Stimulated activated CD8-positive, alpha-beta memory T cell treated with anti-CD3 and anti-CD28 coated beads, Interleukin-7, amount 100 ng/mL, for 48 hours (primary cell): ENCODE results near the gene PTPRN2.
"Not testable (repeated sequence)": the region's sequence is repeated elsewhere in the genome, so short reads cannot be mapped to it uniquely, and the experiment has no call there.

ENCODE experiments used
- DNase-seq, 2 donors: peaks; one replicate each; pipeline ENCODE4 v3.0.0-alpha.2; 2020; ENCODE audit warnings: low read depth in 1 of 2; ENCODE audit errors: extremely low read depth in 1 of 2

Gene PTPRN2

DNA sequence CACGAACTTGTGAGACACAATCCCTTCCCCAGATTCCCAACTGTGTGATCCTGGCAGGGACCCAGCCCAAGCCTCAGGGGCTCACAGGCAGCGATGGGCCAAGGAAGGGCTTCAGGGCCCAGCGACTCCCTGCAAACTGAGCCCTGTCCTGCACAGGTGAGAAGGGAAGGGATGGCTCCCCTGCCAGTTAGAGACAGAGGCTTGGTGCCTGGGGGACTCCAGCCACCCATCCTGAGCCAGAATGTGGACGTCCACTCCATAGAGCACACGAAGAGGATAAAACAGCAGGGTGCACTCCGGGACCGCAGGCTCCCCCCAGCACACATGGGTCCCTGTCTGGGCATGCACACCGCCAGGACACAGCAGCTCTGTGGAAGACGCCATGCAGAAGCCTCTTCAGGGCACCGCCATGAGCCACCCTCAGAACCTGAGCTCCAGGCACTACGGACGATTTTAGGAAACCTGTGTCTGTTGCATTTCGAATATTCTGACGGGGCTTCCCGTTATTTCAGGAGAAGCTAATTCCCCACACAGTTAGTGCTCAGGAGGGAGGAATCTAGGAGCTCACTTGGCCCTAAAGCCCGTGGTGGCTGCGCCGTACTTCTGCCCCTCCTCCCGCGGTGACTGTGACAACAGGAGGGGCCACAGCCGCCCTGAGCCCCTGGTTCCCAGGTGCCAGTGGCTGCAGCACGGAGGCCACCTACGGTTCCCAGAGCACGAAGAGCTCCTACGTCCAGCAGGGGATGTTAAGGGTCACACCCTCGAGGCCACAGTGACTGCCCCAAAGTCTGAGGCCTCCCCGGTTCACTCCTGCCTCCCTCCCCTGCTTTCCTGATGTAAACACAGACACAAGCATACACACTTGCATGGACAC, 326.0 kb downstream of the PTPRN2 start:
- no peak for DNase-seq

DNA sequence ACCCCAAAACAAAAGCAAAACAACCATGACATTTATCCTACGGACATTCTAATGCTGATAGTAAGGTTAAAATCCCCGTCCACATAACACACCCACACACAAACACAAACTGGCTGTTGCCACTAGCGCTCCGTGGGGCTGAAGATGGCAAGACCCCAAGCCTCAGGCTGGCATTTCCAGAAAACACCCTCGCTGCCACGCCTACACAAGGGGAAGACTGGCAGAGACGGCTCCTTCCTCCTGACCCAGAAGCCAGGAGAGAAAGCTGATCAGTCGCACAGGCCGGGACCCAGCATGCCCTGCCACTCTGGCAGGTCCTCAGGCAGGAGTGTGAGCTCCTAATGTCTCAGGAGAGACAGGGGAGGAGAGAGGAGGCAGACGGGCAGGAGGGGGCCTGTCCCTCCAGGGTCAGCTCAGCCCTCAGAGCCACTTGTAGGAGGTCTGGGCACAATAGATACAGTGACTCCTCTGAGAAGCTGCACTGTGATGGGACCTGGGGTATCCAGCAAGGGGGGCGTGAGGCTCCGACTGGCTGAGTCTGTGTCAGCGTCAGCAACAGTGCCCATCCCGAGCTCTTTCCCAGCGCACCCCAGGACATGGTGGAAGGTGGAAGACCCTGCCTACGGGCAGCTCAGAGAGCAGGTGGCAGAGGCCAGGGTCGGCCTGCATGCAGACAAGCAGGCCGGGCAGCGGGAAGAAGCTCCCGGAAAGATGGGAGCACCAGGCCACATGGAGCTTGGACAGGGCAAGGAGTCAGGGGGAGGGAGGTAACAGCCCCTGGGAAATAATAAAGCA, 326.9 kb downstream of the PTPRN2 start:
- no peak for DNase-seq

- no peak for DNase-seq
Measured at GRCh38 chr7:158259671-158260418, 327.8 kb downstream of the PTPRN2 start.

- no peak for DNase-seq
Measured at GRCh38 chr7:158259141-158259540, 328.5 kb downstream of the PTPRN2 start.

DNA sequence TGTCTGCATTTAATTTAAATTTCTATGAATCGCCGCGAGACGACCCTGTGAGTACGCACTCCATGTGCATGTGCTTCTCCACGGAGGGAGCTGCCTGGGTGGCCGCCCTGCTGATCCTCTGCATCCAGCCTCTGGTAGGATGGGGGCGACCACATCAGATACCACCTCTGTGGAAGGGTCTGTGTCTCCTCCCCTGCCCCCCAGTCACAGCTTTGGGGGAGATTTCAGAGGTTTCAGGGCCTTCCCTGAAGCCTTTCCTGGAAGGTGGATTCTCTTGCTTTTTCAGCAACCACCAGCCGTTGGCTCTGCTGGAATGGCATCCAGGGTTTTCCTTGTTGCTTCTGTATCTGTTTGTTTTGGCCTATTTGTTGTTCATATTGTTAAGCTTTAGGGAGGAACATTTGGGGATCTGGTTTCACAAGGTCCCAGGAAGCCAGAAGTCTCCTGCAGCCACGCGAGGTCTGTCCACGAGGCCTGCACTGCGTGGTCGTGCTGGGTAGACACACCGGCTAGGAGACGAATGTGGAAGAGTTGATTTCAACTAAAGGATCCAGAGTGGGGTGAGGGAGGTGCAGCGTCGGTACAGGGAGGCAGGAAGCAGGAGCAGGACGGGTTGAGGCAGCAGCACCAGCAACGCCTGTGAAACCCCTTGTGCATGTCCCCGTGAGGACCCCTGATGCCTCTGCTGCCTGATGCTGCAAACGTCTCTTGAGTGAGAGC, 329.1 kb downstream of the PTPRN2 start:
- no peak for DNase-seq

DNA sequence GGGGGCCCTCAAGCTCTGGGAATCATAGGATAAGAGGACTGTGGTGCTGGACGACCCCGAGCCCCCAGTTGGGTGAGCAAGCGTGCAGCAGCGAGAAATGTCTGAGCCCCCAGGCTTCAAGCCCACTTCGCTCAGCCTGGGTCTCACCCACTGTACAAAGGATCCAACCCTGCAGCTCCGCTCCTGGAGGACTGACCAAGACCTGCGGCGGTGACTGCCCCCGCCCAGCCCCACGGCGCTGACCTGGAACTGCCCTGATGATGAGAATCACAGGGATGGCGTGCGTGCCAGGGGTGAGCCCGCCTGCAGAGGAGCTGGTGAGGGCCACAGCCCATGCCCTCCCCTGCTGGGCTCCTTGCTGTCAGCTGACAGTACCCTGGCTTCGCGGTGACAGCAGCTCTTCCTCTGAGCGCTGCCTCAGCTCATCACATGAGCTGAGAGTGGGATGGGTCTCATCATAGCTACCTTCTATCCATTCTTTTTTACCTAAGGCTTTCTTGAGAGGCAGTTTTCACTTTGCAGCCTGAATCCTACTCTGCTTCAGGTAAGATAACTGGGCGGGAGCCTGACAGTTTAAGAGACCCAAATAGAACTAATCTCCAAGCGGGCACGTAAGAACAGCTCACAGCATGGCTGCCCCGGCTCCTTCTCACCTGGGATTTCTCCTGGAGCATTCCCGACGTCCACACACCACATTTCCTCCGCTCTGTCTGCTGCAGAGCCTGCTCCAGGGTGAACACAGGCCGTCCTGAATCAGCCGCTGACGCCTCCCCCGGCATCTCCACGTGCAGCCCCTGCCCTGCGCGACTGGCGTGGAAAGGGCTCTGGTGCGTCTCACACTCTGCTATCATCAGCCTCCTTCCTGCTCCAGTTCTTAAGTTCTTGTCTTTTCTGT, 329.9 kb downstream of the PTPRN2 start:
- no peak for DNase-seq

DNA sequence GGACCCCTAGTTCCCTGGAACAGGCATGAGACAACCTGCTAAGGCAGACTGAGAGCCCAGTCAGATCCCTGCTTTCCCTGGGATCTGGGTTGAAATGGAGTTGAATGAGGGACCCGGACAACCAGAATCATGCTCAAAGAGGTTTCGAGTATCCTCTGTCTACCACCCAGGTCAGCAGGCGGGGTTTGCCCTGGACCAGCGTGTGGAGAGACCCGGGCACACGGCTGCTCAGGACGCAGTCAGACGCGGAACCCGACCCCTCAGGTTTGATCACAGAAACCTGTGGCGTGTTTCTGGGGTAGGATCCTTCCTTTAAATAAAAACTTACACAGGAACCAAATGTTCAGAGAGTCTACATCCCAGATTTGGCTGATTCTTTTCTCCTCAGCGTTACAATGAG, 330.6 kb downstream of the PTPRN2 start:
- DNase-seq = no peak

- no peak for DNase-seq
Measured at GRCh38 chr7:158256091-158256816, 331.4 kb downstream of the PTPRN2 start.

- no peak for DNase-seq
Measured at GRCh38 chr7:158255558-158255957, 332.1 kb downstream of the PTPRN2 start.

DNA sequence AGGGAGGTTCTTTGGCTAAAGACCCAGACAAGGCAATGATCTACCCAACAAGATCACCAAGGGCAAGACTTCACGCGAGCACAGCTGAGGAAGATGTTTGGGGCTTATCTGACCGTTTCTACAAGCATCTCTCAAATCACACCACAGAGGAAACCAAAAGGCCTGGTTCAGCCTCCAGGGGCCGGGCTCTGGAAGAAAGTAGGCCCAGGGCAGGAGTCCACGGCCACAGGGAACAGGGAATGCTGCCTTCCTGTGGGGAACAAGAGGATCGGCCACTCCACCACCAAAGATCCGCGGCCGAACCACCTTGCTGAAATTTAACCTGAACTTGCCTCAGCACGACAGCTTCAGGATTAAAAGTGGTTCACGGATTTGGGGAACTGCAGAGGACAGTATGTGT, 332.5 kb downstream of the PTPRN2 start:
- DNase-seq = no peak

- DNase-seq = not testable (repeated sequence)
Measured at GRCh38 chr7:158253670-158254045, 334.0 kb downstream of the PTPRN2 start.

DNA sequence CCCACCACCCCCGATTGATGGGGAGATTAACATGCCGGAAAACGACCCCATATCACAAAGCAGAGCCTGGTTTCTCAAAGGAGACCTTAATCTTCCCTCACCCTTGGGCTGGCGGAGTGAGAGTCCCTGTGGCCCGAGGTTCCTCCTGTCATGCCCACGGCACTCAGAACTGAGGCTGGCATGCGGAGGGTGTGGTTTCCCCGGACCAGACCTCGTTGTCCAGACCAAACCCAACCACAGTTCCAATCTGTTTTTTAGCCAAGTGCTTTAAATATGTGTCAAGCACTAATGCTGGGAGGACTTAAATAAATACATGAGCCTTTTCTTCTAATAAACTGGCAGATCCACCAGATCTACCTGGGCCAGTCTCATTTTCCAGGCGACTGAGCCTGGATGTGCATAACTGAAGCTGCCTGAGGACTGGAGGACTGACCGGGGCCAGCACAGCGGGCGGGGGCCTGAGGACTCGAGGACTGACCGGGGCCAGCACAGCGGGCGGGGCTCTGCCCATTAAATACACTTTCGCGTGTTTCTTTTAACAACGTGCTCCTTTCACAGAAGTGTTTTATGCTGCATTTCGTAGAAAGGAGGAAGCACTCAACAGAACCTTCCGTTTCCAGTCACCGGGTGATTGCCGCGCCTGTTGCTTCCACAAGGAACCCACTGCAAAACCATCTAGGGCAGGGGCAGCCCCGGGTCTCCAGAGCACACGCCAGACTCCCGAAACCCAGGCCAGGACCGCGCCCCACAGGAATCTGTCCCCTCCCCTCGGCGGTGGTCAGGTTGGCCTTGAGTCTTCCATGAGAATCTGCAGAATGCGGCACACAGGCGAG, 334.6 kb downstream of the PTPRN2 start:
- DNase-seq = no peak

DNA sequence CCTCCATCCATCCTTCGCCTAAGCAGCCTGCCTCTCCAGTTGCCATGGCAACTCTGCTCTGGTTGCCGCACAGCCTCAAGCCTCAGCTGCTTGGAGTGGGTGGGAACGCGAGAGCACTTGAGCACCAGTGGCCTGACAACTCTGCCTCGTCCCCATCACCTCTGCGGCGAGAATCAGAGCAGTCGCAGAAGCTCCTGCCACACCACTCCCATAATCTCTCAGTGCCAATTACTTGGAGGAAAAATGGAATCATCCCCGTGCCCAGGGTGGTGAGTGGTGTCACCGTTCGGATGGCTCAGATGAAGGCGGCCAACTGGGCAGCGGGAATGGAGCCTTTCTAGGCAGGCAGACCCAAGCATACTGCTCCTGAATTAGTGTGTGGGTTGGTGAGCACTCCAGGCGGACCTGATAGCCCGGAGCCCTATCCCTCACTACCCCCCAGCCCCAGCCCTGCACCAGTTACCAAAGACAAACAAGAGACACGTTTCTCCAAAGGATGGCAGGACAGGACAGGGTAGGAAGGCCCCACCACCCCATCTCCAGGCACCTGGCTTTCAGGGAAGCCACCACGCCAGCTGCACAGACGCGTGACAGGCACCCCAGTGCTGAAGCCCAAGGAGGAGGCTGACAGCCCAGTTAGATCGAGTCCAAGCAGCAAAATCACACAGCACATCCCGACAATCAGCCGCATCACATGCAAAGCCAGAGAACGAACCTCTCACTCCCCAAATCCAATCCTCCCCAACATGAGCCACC, 335.4 kb downstream of the PTPRN2 start:
- DNase-seq = no peak

- no peak for DNase-seq
Measured at GRCh38 chr7:158251061-158251965, 336.3 kb downstream of the PTPRN2 start.

GRCh38 chr7:158249692-158250091, 337.9 kb downstream of the PTPRN2 start:
- no peak for DNase-seq

DNA sequence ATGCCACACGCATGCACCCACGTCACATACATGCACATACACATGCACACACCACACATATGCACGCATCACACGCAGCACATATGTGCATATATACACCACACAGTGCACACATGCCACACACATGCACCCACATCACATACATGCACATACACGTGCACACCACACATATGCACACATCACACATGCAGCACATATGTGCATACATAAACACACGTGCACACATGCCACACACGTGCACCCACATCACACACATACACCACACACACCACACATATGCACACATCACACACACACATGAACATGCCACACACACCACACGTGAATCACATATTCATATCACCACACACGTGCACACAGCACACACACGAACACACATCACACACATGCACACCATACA, 338.8 kb downstream of the PTPRN2 start:
- DNase-seq = no peak
